Effector memory CD8-positive, alpha-beta T cell (primary cell): ENCODE measurements around the gene ING2.
A peak's percentile ranks its signal among the peaks of the same experiment; 100 is the strongest.
"Not testable (repeated sequence)": the region's sequence is repeated elsewhere in the genome, so short reads cannot be mapped to it uniquely, and the experiment has no call there.

Source experiments
- ATAC-seq: fragments of 150-1000 bp; cut with Tn5 transposase; replicated peaks from 2 replicates; pipeline ENCODE4 v1.10.0; 2021; ENCODE audit warnings: mild to moderate bottlenecking, moderate library complexity
- DNase-seq, 3 experiments: peaks; one replicate each; pipeline ENCODE4 v3.0.0; 2021
- H3K27ac Mint-ChIP-seq, 2 donors: one replicate each; pipeline ENCODE4 v1.8.0; 2022; ENCODE audit warnings: mild to moderate bottlenecking in 2 of 2, mixed read lengths in 2 of 2, moderate library complexity in 2 of 2
- H3K27me3 Mint-ChIP-seq, 2 donors: one replicate each; pipeline ENCODE4 v1.8.0; 2022; ENCODE audit warnings: mixed read lengths in 2 of 2
- H3K36me3 Mint-ChIP-seq: one replicate; pipeline ENCODE4 v1.8.0; 2022; ENCODE audit warnings: mild to moderate bottlenecking, moderate library complexity, mixed read lengths; ENCODE audit not compliant: insufficient read depth
- H3K4me1 Mint-ChIP-seq, 2 donors: one replicate each; pipeline ENCODE4 v1.8.0; 2022; ENCODE audit warnings: low read depth in 2 of 2, mixed read lengths in 2 of 2
- H3K4me3 Mint-ChIP-seq, 2 donors: one replicate each; pipeline ENCODE4 v1.8.0; 2022; ENCODE audit warnings: mild to moderate bottlenecking in 2 of 2, mixed read lengths in 2 of 2, moderate library complexity in 2 of 2
- H3K9me3 Mint-ChIP-seq, 2 donors: one replicate each; pipeline ENCODE4 v1.8.0; 2022; ENCODE audit warnings: mixed read lengths in 2 of 2

ING2 gene

DNA sequence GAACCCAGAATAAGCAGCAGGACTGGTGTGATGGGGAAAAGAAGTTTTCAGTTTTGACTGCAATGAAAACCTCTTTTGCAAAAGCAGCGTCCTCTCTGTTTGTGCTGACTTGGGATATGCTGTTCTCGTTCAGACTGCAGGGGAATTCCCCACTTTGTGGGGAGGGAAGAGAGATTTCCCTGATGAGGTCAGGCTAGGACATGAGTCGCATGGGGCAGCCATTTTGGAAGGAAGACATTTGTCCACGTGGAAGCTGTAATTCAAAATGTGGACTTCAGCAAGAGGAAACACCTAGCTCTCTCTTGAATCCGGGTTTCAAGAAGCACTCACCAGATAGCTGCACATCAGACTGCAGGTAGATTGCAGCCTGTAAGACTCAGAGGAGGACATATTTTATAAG, 39.3 kb downstream of the ING2 start:
- no peaks in the 10 kb centered on the region for H3K4me1 Mint-ChIP-seq
- H3K27ac Mint-ChIP-seq: no peak overlapping the region
- ATAC-seq (no peak), DNase-seq (no peak)
- H3K9me3 Mint-ChIP-seq: peaks cover 0 to 3% of the 10 kb centered on the region in 2 donors
- H3K4me3 Mint-ChIP-seq: no peak overlapping the region
- H3K36me3 Mint-ChIP-seq: no peaks in the 10 kb centered on the region
- peaks cover 42 to 43% of the 10 kb centered on the region in 2 donors for H3K27me3 Mint-ChIP-seq

DNA sequence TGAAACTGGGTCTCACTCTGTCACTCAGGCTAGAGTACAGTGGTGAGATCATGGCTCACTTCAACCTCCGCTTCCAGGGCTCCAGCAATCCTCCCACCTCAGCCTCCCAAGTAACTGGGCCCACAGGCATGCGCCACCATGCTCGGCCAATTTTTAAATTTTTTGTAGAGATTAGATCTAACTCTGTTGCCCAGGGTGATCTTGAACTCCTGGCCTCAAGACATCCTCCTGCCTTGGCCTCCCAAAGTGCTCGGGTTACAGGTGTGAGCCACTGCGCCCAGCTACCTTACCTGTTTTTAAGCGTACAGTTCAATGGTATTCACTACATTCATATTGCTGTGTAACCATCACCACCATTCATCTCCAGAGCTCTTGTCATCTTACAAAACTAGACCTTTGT, 41.5 kb downstream of the ING2 start:
- H3K27ac Mint-ChIP-seq: no peak overlapping the region
- DNase-seq: no peak

DNA sequence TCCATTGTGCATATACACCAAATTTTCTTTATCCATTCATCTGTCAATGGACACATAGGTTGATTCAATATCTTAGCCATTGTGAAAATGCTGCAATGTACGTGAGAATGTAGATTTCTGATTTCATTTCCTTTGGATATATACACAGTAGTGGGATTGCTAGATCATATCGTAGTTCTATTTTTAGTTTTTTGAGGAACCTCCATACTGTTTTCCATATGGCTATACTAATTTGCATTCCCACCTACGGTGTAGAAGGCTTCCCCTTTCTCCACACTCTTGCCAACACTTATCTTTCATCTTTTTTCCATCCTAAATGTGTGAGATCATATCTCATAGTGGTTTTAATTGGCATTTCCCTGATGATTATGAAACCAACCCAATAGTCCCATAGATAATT, 43.4 kb downstream of the ING2 start:
- ATAC-seq (no peak), DNase-seq (no peak)
- Mint-ChIP-seq H3K27ac (no peak overlapping the region), H3K4me1 (peaks cover 3 to 4% of the 10 kb centered on the region in 2 donors), H3K36me3 (peaks cover 7% of the 10 kb centered on the region), H3K9me3 (peaks cover 7 to 11% of the 10 kb centered on the region in 2 donors), H3K27me3 (peaks cover 38 to 48% of the 10 kb centered on the region in 2 donors), H3K4me3 (no peak overlapping the region)

More for the DNA sequence above, 41.5 kb downstream of the ING2 start:
- no peak for ATAC-seq
- Mint-ChIP-seq H3K9me3 (peaks cover 0 to 3% of the 10 kb centered on the region in 2 donors), H3K36me3 (no peaks in the 10 kb centered on the region), H3K4me1 (peaks cover 0 to 4% of the 10 kb centered on the region in 2 donors), H3K4me3 (no peak overlapping the region), H3K27me3 (peaks cover 45 to 50% of the 10 kb centered on the region in 2 donors)

DNA sequence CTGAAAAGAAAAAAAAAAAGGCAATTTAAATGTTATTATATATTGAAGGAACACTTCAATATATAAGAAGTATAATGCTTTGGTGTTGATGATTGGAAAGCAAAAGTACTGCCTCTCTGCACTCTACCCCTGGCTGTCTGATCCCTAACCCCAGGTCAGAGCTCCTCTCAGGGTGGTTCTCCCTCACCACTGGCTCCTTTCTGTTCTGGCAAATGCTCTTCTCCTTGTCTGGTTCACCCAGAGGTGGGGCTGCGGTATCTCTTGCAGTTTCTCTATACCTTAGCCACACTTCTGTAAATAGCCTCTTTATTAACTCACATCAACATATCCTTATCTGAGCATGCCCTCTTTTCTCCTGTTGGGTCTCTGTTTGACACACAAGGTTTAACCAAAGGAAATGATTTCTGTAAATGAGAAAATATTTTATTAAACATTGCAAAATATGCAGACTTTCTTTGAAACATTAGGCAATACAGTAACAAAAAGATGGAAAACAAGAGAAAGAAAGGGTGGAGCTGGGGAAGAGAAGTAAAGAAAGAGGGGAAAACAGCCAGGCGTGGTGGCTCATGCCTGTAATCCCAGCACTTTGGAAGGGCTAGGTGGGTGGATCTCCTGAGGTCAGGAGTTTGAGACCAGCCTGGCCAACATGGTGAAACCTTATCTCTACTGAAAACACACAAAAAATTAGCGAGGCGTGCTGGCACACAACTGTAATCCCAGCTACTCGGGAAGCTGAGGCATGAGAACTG, 45.7 kb downstream of the ING2 start:
- H3K27me3 Mint-ChIP-seq: peaks cover 28 to 36% of the 10 kb centered on the region in 2 donors
- no peak for ATAC-seq
- H3K4me3 Mint-ChIP-seq: no peak overlapping the region
- H3K4me1 Mint-ChIP-seq: peaks cover 3 to 4% of the 10 kb centered on the region in 2 donors
- H3K9me3 Mint-ChIP-seq: peaks cover 4 to 11% of the 10 kb centered on the region in 2 donors
- H3K36me3 Mint-ChIP-seq: peaks cover 7% of the 10 kb centered on the region
- H3K27ac Mint-ChIP-seq: peak overlapping the region in 1 of 2 donors; percentile 73
- DNase-seq: no peak

DNA sequence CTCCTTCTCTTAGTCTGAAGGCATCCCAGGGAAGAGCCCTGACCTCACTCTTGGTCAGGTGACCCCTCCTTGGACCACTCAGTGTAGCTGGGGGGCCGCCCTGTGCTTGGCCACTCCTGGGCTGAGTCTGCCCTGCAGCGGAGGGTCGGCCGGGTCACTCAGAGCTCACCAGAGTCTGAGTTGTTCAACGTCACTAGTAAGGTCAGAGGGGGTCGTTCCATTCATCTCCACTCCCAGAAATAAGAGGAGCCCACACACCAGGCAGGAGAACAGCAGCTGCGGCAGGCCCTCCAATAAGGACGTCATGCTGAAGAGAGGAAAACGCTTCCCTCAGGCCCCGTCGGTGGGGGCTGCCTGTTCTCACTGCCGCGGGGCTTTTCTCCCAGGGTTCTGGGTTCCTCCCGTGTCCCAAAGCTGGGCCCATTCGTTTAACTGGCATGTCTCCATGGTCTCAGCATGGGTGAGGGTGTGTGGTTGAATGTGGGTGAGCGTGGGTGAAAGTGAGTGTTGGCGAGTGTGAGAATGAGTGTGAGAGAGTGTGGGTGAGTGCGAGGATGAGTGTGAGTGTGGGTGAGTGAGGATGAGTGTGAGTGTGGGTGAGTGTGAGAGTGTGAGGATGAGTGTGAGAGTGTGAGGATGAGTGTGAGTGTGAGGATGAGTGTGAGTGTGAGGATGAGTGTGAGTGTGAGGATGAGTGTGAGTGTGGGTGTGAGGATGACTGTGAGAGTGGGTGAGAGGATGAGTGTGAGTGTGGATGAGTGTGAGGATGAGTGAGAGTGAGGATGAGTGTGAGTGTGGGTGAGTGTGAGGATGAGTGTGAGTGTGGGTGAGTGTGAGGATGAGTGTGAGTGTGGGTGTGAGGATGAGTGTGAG, 47.7 kb downstream of the ING2 start:
- Mint-ChIP-seq H3K4me3 (no peak overlapping the region), H3K27me3 (peaks cover 19 to 38% of the 10 kb centered on the region in 2 donors), H3K4me1 (peaks cover 3 to 4% of the 10 kb centered on the region in 2 donors), H3K27ac (peak overlapping the region in 1 of 2 donors; percentile 28), H3K9me3 (peaks cover 4 to 11% of the 10 kb centered on the region in 2 donors), H3K36me3 (peaks cover 7% of the 10 kb centered on the region)
- DNase-seq (no peak), ATAC-seq (no peak)

DNA sequence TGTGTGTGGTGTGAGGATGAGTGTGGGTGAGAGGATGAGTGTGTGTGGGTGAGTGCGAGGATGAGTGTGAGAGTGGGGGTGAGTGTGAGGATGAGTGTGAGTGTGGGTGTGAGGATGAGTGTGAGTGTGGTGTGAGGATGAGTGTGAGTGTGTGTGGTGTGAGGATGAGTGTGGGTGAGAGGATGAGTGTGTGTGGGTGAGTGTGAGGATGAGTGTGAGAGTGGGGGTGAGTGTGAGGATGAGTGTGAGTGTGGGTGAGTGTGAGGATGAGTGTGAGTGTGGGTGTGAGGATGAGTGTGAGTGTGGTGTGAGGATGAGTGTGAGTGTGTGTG, 48.3 kb downstream of the ING2 start:
- H3K27ac Mint-ChIP-seq: peak overlapping the region in 1 of 2 donors; percentile 75
- peaks cover 18 to 38% of the 10 kb centered on the region in 2 donors for H3K27me3 Mint-ChIP-seq
- H3K4me1 Mint-ChIP-seq, H3K36me3 Mint-ChIP-seq, ATAC-seq, H3K4me3 Mint-ChIP-seq, DNase-seq: not testable (repeated sequence)
- H3K9me3 Mint-ChIP-seq: peaks cover 4 to 11% of the 10 kb centered on the region in 2 donors

DNA sequence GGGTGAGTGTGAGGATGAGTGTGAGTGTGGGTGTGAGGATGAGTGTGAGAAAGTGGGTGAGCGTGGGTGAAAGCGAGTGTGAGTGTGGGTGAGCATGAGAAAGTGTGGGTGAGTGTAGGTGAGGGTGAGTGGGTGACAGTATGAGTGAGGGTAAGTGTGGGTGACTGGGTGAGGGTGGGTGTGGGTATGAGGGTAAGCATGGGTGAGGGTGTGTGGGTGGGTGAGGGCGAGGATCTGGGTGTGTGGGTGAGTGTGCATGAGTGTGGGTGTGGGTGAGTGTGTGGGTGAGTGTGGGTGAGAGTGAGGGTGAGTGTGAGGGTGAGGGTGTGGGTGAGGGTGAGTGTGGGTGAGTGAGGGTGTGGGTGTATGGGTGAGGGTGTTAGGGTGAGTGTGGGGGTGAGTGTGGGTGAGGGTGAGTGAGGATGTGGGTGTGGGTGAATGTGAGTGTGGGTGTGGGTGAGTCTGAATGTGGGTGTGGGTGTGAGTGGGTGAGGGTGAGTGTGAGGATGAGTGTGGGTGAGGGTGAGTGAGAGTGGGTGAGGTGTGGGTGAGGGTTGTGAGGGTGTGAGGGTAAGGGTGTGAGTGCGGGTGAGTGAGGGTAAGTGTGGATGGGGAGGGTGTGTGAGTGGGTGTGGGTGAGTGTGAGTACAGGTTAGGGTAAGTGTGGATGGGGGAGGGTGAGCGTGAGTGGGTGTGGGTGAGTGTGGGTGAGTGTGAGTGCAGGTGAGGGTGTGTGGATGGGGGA, 48.9 kb downstream of the ING2 start:
- Mint-ChIP-seq H3K4me1 (peaks cover 3 to 4% of the 10 kb centered on the region in 2 donors), H3K27ac (peak overlapping the region in 1 of 2 donors; percentile 75), H3K4me3 (no peak overlapping the region), H3K27me3 (peaks cover 12 to 33% of the 10 kb centered on the region in 2 donors), H3K36me3 (peaks cover 7% of the 10 kb centered on the region), H3K9me3 (peaks cover 4 to 11% of the 10 kb centered on the region in 2 donors)
- ATAC-seq (peak; percentile 17), DNase-seq (no peak)

DNA sequence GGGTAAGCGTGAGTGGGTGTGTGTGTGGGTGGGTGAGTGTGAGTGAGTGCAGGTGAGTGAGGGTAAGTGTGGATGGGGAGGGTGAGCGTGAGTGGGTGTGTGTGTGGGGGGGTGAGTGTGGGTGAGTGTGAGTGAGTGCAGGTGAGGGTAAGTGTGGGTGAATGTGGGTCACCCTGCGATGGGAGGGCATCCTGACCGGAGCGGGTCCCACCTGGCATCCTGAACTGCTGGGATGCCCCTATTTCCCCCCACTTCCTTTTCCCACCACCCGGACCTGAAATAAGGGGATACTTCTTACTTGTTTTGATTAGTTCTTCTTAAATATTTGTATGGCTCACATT, 49.5 kb downstream of the ING2 start:
- Mint-ChIP-seq H3K4me1 (peaks cover 3 to 4% of the 10 kb centered on the region in 2 donors), H3K36me3 (peaks cover 7% of the 10 kb centered on the region), H3K27ac (no peak overlapping the region), H3K9me3 (peaks cover 4 to 11% of the 10 kb centered on the region in 2 donors), H3K4me3 (no peak overlapping the region), H3K27me3 (peaks cover 6 to 33% of the 10 kb centered on the region in 2 donors)
- DNase-seq (no peak), ATAC-seq (no peak)

DNA sequence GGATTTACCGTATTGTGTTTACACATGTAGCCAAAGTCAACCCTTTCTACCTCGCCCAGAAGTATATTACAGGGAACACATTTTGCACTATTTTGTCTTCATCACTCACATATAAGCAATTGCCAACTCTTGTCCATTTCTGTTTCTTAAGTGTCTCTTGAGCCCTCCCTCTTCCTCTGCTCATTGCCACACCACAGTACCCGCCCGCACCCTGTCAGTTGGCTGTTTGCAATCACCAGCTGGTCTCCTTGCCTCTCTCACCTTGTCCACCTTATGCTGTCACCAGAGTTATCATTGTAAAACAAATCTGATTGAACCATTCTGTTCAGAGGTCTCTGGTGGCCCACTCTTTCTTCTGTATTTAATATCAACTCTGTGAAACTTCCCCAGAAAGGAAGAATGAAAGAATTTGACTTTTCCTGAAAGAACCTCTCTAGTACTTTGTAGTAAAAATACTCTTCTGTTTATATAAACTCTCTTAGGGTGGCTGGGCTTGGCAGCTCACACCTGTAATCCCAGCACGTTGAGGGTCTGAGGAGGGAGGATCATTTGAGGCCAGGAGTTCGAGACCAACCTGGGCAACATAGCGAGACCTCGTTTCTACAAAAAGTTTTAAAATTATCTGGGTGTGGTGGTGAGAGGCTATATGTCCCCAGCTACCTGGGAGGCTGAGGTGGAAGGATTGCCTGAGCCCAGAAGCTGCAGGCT, 50.2 kb downstream of the ING2 start:
- H3K36me3 Mint-ChIP-seq: peaks cover 7% of the 10 kb centered on the region
- ATAC-seq: no peak
- peaks cover 4 to 11% of the 10 kb centered on the region in 2 donors for H3K9me3 Mint-ChIP-seq
- no peak for DNase-seq
- no peak overlapping the region for H3K27ac Mint-ChIP-seq
- H3K4me1 Mint-ChIP-seq: peaks cover 3 to 4% of the 10 kb centered on the region in 2 donors
- peaks cover 11 to 35% of the 10 kb centered on the region in 2 donors for H3K27me3 Mint-ChIP-seq
- H3K4me3 Mint-ChIP-seq: no peak overlapping the region

DNA sequence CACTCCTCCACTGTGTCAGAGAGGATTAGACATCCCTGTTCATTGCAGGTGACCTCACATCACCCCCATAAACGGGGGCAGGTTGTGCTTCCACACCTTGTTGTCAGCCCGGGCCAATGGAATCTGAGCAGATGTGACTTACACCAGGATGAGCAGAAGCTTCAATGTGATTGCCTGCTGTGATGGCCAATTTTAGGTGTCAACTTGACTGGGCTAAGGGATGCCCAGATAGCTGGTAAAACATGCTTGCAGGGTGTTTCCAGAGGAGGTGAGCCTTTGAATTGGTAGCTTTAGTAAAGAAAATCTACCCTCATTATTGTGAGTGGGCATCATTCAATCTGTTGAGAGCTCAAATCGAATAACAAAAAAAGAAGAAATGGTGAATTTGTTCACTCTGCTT, 52.1 kb downstream of the ING2 start:
- Mint-ChIP-seq H3K4me1 (peaks cover 0 to 3% of the 10 kb centered on the region in 2 donors), H3K4me3 (no peak overlapping the region), H3K27me3 (peaks cover 13 to 46% of the 10 kb centered on the region in 2 donors), H3K9me3 (peaks cover 4 to 11% of the 10 kb centered on the region in 2 donors), H3K36me3 (peaks cover 7% of the 10 kb centered on the region), H3K27ac (no peak overlapping the region)
- no peak for ATAC-seq
- no peak for DNase-seq

DNA sequence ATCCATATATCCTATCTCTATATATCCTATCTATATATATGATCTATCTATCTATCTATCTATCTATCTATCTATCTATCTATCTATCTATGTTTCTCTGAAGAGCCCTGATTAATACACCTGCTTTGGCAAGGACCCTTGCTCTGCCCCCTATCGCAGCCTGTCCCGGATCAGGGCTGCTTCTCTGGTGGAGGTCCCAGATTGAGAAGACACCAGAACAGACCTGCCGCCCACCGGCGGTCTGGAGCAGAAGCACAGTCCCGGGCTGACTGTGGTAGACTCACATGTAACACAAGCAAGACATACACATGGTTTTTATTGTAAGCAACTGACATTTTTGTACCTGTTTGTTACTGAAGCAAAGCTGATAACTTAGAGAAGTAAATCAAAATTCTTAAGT, 52.8 kb downstream of the ING2 start:
- no peak overlapping the region for H3K4me3 Mint-ChIP-seq
- peak in 1 of 3 experiments; percentile 11 for DNase-seq
- peaks cover 13 to 46% of the 10 kb centered on the region in 2 donors for H3K27me3 Mint-ChIP-seq
- peaks cover 1% of the 10 kb centered on the region for H3K36me3 Mint-ChIP-seq
- no peak for ATAC-seq
- H3K27ac Mint-ChIP-seq: no peak overlapping the region
- H3K9me3 Mint-ChIP-seq: peaks cover 3 to 6% of the 10 kb centered on the region in 2 donors
- H3K4me1 Mint-ChIP-seq: peaks cover 0 to 2% of the 10 kb centered on the region in 2 donors

DNA sequence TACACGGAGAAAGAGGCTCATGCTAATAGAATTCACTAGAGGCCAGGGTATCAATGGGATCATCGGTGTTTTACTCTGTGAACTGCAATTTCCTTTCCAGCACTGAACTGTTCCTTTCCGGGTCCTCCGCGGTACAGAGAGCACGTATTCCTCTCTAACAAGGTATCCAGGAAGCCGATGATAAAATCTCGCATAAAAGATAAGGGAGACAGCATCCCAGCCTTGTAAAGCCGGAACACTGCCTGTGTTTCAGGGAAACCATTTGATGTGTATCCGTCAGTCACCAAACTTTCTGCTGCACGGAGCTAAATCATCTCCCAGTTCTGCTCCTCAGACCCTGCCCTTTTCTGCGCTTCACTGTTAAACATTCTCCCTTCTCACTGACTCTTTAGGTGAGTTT, 54.0 kb downstream of the ING2 start:
- Mint-ChIP-seq H3K36me3 (no peaks in the 10 kb centered on the region), H3K27me3 (peaks cover 13 to 46% of the 10 kb centered on the region in 2 donors)

DNA sequence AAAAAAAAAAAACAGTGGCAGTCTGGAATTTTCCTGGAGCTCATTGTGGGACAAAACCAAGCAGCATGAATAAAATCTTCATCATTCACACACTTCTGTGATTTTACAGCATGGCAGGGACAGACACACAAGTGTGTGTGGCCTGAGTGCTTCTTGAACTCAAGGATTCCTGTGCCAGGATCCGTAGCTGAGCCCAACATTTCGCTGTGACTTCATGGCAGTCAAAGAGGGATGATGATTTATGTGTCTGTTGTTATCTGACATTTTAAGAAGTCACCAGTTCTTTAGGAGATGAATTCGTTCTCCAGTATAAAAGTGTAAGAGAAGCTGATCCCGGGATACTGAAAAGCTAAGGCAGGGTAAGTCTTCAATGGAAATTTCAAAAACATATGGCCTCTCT, 57.0 kb downstream of the ING2 start:
- H3K27ac Mint-ChIP-seq: no peak overlapping the region
- H3K9me3 Mint-ChIP-seq: no peaks in the 10 kb centered on the region
- H3K4me1 Mint-ChIP-seq: no peaks in the 10 kb centered on the region
- DNase-seq (no peak), ATAC-seq (no peak)
- no peaks in the 10 kb centered on the region for H3K36me3 Mint-ChIP-seq
- H3K27me3 Mint-ChIP-seq: peaks cover 27 to 56% of the 10 kb centered on the region in 2 donors
- H3K4me3 Mint-ChIP-seq: no peak overlapping the region

More for the DNA sequence above, 54.0 kb downstream of the ING2 start:
- no peak for ATAC-seq
- Mint-ChIP-seq H3K27ac (no peak overlapping the region), H3K4me1 (no peaks in the 10 kb centered on the region), H3K9me3 (no peaks in the 10 kb centered on the region), H3K4me3 (no peak overlapping the region)
- no peak for DNase-seq
